PC-9 (cell line): ENCODE results near the gene NLRP14. TPM values are rescaled to one million over a fixed set of nuclear protein-coding genes. Genes with fewer than 3 reads are reported as not detected.

Experiments used
- BruUV-seq: library from RNA; stranded (reverse); fragments of 400-500 nt; replicated peaks from 2 replicates; lab custom pipeline; 2021; lab: Mats Ljungman, UMichigan
- CTCF ChIA-PET: fragments of 300-600 bp; sonication (Branson Sonifier 250); formaldehyde crosslinking; loops from one replicate; lab custom pipeline; 2022; ENCODE audit warnings: antibody characterized with exemption; lab: Charles Lee
- POLR2A ChIA-PET: fragments of 300-600 bp; sonication (Branson Sonifier 250); formaldehyde crosslinking; loops from one replicate; lab custom pipeline; 2022; ENCODE audit warnings: antibody characterized with exemption; ENCODE audit not compliant: unreplicated experiment; lab: Charles Lee
- DNase-seq, 2 experiments: peaks; one replicate each; pipeline versions ENCODE4 v3.0.0 to v3.0.0-alpha.2; 2015 to 2022; ENCODE audit warnings: mixed read lengths in 1 of 2
- H2AFZ ChIP-seq: fragments of 200-600 bp; sonication (generic); 2 replicates; pipeline ENCODE4 v1.8.1; 2017; ENCODE audit warnings: antibody characterized with exemption
- H3F3A ChIP-seq: fragments of 200-600 bp; sonication (generic); 2 replicates; pipeline ENCODE4 v1.8.1; 2017; ENCODE audit warnings: antibody characterized with exemption, mild to moderate bottlenecking, low read depth; ENCODE audit not compliant: insufficient read depth
- H3K27ac ChIP-seq: fragments of 200-600 bp; sonication (generic); 2 replicates; pipeline ENCODE4 v1.6.1; 2016; ENCODE audit warnings: mixed run types
- H3K27me3 ChIP-seq: fragments of 200-600 bp; sonication (generic); 2 replicates; pipeline ENCODE4 v1.6.1; 2016; ENCODE audit warnings: low read depth, mixed run types; ENCODE audit not compliant: insufficient read depth
- H3K36me3 ChIP-seq: fragments of 200-600 bp; sonication (generic); 2 replicates; pipeline ENCODE4 v1.6.1; 2016; ENCODE audit warnings: low read depth, mixed run types
- H3K4me1 ChIP-seq: fragments of 200-600 bp; sonication (generic); replicated peaks from 2 replicates; pipeline ENCODE4 v1.6.1; 2016; ENCODE audit warnings: mixed run types; ENCODE audit not compliant: insufficient read depth
- H3K4me2 ChIP-seq: fragments of 200-600 bp; sonication (generic); 2 replicates; pipeline ENCODE4 v1.6.1; 2017; ENCODE audit warnings: mixed run types
- H3K4me3 ChIP-seq: fragments of 200-600 bp; sonication (generic); 2 replicates; pipeline ENCODE4 v1.6.1; 2016; ENCODE audit warnings: mixed run types
- H3K79me2 ChIP-seq: fragments of 200-600 bp; sonication (generic); 2 replicates; pipeline ENCODE4 v1.6.1; 2017; ENCODE audit warnings: low read depth, mixed run types
- H3K9me2 ChIP-seq: fragments of 200-600 bp; sonication (generic); 2 replicates; pipeline ENCODE4 v1.8.1; 2017; ENCODE audit warnings: mild to moderate bottlenecking; ENCODE audit not compliant: insufficient read depth
- H3K9me3 ChIP-seq: fragments of 200-600 bp; sonication (generic); 2 replicates; pipeline ENCODE4 v1.8.1; 2016; ENCODE audit warnings: low read depth; ENCODE audit not compliant: insufficient read depth
- H4K20me1 ChIP-seq: fragments of 200-600 bp; sonication (generic); 2 replicates; pipeline ENCODE4 v1.8.1; 2017; ENCODE audit not compliant: insufficient read depth
- EZH2 ChIP-seq: fragments of 200-600 bp; sonication (generic); IDR thresholded peaks from 2 replicates; pipeline ENCODE4 v1.8.0; 2017; ENCODE audit warnings: antibody characterized with exemption, low read depth
- intact Hi-C: fragments of 100-400 bp; cut with micrococcal nuclease; formaldehyde crosslinking; loops from one replicate; pipeline ENCODE4 v1.10.0; 2022; ENCODE audit not compliant: unreplicated experiment
- total RNA-seq: library from RNA; stranded (reverse); gene quantifications from 2 replicates; pipeline ENCODE4 v1.2.3, GENCODE V29; 2021
- TF ChIP-seq, protein P1 (sequence below): fragments of 200-600 bp; sonication (generic); conservative IDR thresholded peaks from 2 replicates; pipeline ENCODE4 v1.6.1; 2017; ENCODE audit warnings: mixed run types, antibody characterized with exemption, mild to moderate bottlenecking, moderate library complexity

Gene NLRP14
- total RNA-seq, 1 experiment from 2014 or later, result not detected

DNA sequence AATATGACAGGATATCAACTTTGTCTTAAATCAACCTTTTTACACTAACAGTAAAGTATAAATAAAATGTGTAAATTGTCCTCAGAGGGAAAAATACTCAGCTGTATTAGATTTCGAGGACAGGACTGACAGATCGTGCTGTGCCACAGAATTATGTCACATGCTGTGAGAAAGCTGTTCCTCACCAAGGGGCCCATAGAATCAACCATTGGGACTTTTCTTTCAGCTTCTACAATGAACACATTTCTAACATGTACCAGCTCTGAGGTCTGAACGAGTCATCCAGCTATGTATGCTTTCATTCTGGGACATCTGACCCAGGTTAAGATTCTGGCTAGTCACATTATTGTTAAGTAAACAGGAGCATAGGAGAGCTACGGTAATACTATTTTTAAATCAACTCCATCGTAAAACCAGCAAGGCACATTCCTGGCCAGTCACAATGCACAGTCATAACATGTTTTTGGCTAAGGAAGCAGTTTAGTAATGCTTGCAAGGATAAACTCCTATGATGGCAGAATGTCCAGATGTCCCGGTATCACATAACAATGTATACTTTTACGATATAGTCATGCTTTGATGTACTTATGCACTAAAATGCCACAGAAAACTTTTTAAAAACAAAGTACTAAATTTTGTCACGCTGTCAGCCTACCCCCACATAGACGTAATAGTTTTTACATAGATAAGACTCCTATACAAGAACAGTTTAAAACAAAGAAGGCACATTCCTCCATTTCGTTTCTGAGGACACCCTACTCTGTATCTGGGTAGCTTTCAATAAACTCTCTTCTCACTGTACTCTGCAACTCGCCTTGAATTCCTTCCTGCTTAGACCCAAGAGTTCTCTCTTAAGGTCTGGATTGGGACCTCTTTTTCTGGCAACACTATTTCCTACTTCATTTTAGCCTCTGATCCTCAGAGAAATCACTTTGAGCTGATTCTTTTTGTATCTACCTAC lies 27.5 kb upstream of the NLRP14 start:
- Histone ChIP-seq H3F3A (no peaks in the 10 kb centered on the region), H3K4me2 (no peak overlapping the region), H3K4me3 (no peak overlapping the region), H3K27ac (no peak overlapping the region), H3K9me3 (no peaks in the 10 kb centered on the region), H2AFZ (no peak overlapping the region), H3K9me2 (no peaks in the 10 kb centered on the region), H3K36me3 (no peaks in the 10 kb centered on the region), H3K4me1 (no peaks in the 10 kb centered on the region), H4K20me1 (no peaks in the 10 kb centered on the region), H3K27me3 (no peaks in the 10 kb centered on the region), H3K79me2 (no peaks in the 10 kb centered on the region)
- ChIA-PET POLR2A (no interaction called here), CTCF (no interaction called here)
- DNase-seq, result no peak
- intact Hi-C loops, result no loop called here
- no TSS peak for BruUV-seq
- no peak for TF ChIP-seq EZH2
- TF ChIP-seq, protein P1, sequence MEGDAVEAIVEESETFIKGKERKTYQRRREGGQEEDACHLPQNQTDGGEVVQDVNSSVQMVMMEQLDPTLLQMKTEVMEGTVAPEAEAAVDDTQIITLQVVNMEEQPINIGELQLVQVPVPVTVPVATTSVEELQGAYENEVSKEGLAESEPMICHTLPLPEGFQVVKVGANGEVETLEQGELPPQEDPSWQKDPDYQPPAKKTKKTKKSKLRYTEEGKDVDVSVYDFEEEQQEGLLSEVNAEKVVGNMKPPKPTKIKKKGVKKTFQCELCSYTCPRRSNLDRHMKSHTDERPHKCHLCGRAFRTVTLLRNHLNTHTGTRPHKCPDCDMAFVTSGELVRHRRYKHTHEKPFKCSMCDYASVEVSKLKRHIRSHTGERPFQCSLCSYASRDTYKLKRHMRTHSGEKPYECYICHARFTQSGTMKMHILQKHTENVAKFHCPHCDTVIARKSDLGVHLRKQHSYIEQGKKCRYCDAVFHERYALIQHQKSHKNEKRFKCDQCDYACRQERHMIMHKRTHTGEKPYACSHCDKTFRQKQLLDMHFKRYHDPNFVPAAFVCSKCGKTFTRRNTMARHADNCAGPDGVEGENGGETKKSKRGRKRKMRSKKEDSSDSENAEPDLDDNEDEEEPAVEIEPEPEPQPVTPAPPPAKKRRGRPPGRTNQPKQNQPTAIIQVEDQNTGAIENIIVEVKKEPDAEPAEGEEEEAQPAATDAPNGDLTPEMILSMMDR, result no peak

GRCh38 chr11:6995703-6996102 lies 24.6 kb upstream of the NLRP14 start:
- CTCF ChIA-PET, result no interaction called here

GRCh38 chr11:7004482-7004881 lies 15.8 kb upstream of the NLRP14 start:
- H3F3A ChIP-seq, result no peaks in the 10 kb centered on the region
- H3K36me3 ChIP-seq, result no peaks in the 10 kb centered on the region
- no peak overlapping the region for H3K4me2 ChIP-seq
- H3K4me1 ChIP-seq, result no peaks in the 10 kb centered on the region
- H3K27ac ChIP-seq, result no peak overlapping the region
- H3K79me2 ChIP-seq, result no peaks in the 10 kb centered on the region
- ChIA-PET CTCF (no interaction called here), POLR2A (no interaction called here)
- no peak for DNase-seq
- no peak overlapping the region for H3K4me3 ChIP-seq
- BruUV-seq, result no TSS peak
- no peak overlapping the region for H2AFZ ChIP-seq
- H3K9me3 ChIP-seq, result no peaks in the 10 kb centered on the region
- no peaks in the 10 kb centered on the region for H4K20me1 ChIP-seq
- H3K27me3 ChIP-seq, result no peaks in the 10 kb centered on the region
- no peaks in the 10 kb centered on the region for H3K9me2 ChIP-seq
- TF ChIP-seq, protein P1, result no peak
- no peak for TF ChIP-seq EZH2
- intact Hi-C loops, result no loop called here

More at GRCh38 chr11:6995703-6996102, 24.6 kb upstream of the NLRP14 start:
- no peak for DNase-seq
- Histone ChIP-seq H2AFZ (no peak overlapping the region), H3K27ac (no peak overlapping the region), H3F3A (no peaks in the 10 kb centered on the region), H3K27me3 (no peaks in the 10 kb centered on the region), H3K9me3 (no peaks in the 10 kb centered on the region), H4K20me1 (no peaks in the 10 kb centered on the region), H3K4me1 (no peaks in the 10 kb centered on the region), H3K79me2 (no peaks in the 10 kb centered on the region), H3K9me2 (no peaks in the 10 kb centered on the region), H3K36me3 (no peaks in the 10 kb centered on the region), H3K4me3 (no peak overlapping the region), H3K4me2 (no peak overlapping the region)
- TF ChIP-seq, protein P1, result no peak
- no peak for TF ChIP-seq EZH2
- intact Hi-C loops, result no loop called here
- POLR2A ChIA-PET, result no interaction called here
- BruUV-seq, result no TSS peak
